Transverse colon (tissue), 4 donors: ENCODE data around the gene RBM3.

Experiments
- CTCF ChIP-seq, 5 experiments: fragments of 200-600 bp in 3 of 5; fragments of 450-650 bp in 2 of 5; sonication (generic) in 3 of 5; IDR thresholded peaks; 1 replicate in 2 of 5; 2 replicates in 3 of 5; pipeline ENCODE4 v1.5.1; 2016 to 2017; ENCODE audit warnings: antibody characterized with exemption in 5 of 5, inconsistent platforms in 3 of 5, mild to moderate bottlenecking in 2 of 5, moderate library complexity in 1 of 5
- POLR2A ChIP-seq: fragments of 450-650 bp; IDR thresholded peaks from one replicate; pipeline ENCODE4 v1.6.1; 2016; ENCODE audit warnings: antibody characterized with exemption, mild to moderate bottlenecking, moderate library complexity
- POLR2AphosphoS5 ChIP-seq, 3 donors: sonication (generic); formaldehyde crosslinking; IDR thresholded peaks; one replicate each; pipeline ENCODE4 v1.6.1; 2016; ENCODE audit warnings: antibody characterized with exemption in 3 of 3

GRCh38 chrX:48616576-48616975, 42.3 kb downstream of the RBM3 start:
- TF ChIP-seq CTCF (IDR thresholded peaks at IDR 0.05), result no peak
- no peak for TF ChIP-seq POLR2A
- no peak for TF ChIP-seq POLR2AphosphoS5 (IDR thresholded peaks at IDR 0.05)
